ENCODE data around the gene ACADSB.

The ACADSB gene

GRCh38 chr10:123008355-123009104 is at the start of gene ACADSB, which contains the start of gene IKZF5:
TSS of gene ACADSB (plus strand) at chr10:123009006. CDS start at chr10:123009030, 24 bp downstream.
TSS of gene IKZF5 (minus strand) at chr10:123008795. CDS start at chr10:122998625, 10,170 bp downstream.
- peak; percentile 94 for DNase-seq

- DNase-seq, result no peak
Measured at GRCh38 chr10:122962405-122962804, 46.4 kb upstream of the ACADSB start.

DNA sequence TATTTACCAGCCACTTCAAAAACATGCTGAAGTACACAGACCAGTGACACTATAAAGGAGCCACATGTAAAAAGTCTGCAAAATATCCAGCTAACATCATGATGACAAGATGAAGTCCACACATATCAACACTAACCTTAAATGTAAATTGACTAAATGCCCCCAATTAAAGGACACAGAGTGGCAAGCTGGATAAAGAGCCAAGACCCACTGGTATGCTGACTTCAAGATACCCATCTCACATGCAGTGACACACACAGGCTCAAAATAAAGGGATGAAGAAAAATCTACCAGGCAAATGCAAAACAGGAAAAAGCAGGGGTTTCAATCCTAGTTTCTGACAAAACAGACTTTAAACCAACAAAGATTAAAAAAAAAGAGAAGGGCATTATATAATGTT is 41.9 kb upstream of the ACADSB start:
- no peak for DNase-seq

GRCh38 chr10:122968698-122969097 is 40.1 kb upstream of the ACADSB start:
- DNase-seq, result no peak

DNA sequence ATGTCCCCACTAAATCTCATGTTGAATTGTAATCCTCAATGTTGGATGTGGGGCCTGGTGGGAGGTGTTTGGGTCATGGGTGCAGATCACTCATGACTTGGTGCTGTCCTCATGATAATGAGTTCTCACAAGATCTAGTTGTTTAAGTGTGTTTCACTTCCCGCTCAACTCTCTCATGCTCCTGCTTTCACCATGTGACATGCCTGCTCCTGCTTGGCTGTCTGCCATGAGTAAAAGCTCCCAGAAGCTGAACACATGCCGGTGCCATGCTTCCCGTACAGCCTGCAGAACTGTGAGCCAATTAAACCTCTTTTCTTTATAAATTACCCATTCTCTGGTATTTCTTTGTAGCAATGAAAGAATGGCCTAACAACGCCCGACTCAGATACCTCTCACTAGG is 34.8 kb upstream of the ACADSB start:
- DNase-seq, result no peak

DNA sequence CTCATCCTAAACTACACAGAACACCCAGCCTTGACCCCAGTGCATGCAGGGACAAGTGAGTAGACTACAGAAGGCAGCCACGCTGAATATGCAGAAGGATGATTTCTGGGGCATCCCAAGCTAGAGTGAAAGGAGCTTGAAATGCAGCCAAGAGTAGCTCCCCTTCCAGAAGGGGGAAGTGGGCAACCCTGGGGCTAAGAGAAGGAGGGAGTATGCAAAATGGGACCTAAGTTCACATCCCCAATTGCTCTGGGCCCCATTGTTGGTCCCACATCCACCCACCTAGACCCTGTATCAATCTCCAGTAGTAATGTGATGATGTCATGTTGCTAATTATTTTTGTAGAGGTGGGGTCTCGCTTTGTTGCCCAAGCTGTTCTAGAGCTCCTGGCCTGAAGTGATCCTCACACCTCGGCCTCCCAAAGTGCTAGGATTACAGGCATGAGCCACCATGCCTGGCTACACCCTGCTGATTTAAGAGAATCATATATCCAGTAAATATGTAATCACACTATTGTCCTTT is 34.2 kb upstream of the ACADSB start:
- DNase-seq, result no peak

DNA sequence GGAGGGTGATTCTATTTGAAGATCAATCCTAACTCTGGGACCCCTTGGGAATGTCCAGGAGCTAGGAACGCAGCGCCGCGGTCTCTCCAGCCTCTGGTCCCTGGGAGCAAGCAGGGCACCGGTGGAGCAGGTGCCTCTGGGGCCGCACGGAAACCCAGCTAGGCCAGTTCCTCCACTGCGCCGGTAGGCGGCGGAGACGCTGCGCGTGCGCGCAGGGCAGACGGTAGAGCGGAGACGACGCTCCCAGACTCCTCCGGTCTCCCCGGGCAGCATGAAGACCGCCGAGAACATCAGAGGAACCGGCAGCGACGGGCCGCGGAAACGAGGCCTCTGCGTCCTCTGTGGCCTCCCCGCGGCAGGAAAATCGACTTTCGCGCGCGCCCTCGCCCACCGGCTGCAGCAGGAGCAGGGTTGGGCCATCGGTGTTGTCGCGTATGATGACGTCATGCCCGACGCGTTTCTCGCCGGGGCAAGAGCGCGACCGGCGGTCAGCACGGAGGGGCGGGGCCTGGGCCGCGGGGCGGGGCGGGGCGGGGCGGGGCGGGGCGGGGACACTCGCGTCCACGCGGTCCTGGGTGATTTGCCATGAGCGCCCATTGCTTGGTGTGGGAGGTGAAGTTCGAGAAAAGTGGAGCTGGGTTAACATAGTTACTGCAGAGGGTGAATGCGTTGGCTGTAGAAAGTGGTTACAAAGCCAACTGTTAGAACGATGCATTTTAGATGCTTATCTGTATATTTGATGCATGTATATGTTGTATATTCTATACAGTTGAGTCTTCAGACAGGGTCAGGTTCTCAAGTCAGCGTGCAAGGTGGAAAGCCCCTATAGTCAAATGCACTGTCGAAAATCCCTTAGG is 28.4 kb upstream of the ACADSB start, which contains the start of gene PSTK:
Gene PSTK, plus strand, starts transcription at position 193 of the 857 bp plus-strand sequence. Its CDS starts 79 bp downstream, at position 272.
- peak; percentile 92 for DNase-seq

- DNase-seq, result no peak
Measured at GRCh38 chr10:122981066-122981464, 27.7 kb upstream of the ACADSB start.

GRCh38 chr10:122983898-122984297 is 24.9 kb upstream of the ACADSB start:
- no peak for DNase-seq

DNA sequence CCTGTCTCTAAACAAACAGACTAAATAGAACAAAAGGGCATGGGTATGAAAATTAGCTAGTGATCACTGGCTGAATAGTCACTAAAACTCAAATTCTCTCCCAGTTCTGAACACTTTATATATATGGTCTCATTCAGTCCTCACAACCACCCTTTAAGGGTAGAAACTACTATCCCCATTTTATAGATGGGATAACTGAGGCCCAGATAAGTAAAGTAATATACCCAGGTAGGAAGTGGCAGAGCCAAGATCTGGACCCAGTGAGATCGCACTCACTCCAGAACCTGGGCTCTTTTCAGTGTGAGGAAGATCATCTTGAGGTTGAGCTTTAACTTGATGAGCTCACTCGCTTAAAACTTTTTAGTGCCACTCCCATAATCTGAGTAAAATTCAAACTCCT is 24.1 kb upstream of the ACADSB start:
- DNase-seq, result no peak

- no peak for DNase-seq
Measured at GRCh38 chr10:122986335-122986734, 22.5 kb upstream of the ACADSB start.

GRCh38 chr10:122988501-122988900 is 20.3 kb upstream of the ACADSB start:
- no peak for DNase-seq

DNA sequence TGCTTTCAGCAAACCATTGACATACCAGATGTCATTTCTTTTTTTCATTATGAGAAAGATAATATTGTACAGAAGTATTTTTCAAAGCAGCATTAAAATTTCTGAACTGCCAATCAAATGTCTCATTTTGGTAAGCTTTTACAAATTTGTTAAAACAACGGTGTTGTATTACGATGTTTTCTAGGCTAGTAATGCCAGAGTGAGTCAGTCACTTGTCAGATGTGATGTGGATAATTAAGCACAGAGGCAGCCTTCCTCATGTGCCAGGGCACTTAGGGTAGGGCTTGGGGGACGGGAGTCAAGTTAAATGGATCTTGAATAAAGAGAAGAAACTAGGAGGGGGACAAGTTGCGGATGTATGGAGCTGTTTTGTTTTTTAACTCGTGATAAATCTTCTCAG is 18.5 kb upstream of the ACADSB start:
- DNase-seq, result no peak

DNA sequence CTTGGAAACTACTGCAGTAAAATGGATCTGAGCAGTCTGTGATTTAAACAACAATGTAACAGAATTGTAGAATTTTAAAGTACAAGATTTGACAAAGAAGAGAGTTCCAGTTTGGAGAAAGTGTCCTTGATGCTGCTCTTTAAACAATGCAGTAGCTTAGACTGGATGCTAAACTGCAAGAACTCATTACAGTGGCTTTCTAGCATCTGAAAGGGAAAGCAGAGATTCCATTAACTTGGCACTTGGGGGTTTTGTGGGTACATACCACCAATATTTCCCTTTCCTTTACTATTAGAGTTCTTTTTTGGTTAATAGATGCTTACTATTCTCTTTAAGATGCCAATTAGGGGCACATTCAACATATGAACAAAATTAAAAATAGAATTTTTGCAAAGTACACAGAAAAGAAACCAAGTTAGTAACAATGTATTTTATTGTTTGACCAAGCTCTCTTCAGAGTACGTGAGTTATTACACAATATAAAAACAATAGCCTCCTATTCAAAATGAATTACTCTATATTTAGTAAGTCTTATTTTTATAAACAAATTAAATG is 16.7 kb upstream of the ACADSB start:
- DNase-seq, result no peak

GRCh38 chr10:122993797-122994336 is 14.9 kb upstream of the ACADSB start:
- DNase-seq, result no peak

DNA sequence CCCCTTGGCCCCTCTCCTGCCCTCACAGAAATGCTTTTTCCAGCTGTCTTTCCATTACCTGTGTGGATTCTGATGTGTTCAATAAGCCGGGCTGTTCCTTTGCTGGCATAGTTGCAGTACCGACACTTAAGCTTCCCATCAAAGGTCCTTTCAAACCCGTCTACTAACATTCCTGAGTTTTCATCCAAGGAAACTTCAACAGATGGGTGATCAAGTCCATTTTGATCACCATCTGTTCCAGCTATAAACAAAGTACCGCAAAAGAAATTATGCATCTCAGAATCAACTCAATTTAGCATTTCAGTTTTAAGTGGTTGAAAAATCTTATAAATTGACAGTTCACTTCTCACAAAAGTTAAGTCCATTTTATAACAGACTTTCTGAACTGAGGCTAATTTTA is 12.9 kb upstream of the ACADSB start:
- DNase-seq, result no peak

DNA sequence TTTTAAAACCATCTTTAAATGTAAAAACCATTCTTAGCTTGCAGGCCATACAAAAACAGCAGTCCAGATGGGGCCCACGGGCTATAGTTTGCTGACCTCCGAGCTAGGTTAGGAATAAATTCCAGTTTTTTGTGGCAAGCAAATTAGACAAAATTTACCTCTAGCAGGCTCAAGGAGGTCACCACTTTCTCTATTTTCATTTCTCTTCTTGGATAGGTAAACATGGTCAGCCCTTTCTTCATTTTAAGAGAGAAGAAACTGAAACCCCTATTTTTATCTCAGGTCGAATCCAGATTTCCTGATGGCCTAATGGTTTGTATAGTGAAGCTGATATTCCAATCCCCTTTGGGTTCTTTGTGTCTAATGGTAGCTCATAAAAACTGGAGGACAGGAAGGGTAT is 10.9 kb upstream of the ACADSB start:
- no peak for DNase-seq

GRCh38 chr10:122998360-122998917 is 10.4 kb upstream of the ACADSB start:
- no peak for DNase-seq

GRCh38 chr10:122998934-122999333 is 9.9 kb upstream of the ACADSB start:
- no peak for DNase-seq

GRCh38 chr10:122999347-122999746 is 9.5 kb upstream of the ACADSB start:
- DNase-seq, result no peak

DNA sequence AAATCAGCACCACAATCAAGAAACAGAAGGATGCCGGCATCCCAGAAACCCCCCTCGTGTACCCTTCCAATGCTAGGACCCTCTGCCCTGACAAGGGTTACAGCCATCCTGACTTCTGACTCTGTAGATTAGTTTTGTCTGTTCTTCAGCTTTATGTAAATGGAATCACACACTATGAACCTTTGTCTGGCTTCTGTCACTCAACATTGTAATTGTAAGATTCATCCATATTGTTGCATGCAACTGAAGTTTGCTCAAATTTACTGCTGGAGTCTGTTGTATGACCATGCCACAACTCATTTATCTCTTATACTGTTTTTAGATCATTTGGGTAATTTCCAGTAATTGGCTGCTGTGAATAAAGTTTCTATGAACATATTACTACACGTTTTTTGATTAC is 8.7 kb upstream of the ACADSB start:
- DNase-seq, result no peak

- DNase-seq, result no peak
Measured at GRCh38 chr10:123001370-123001769, 7.4 kb upstream of the ACADSB start.

GRCh38 chr10:123004298-123004697 is 4.5 kb upstream of the ACADSB start:
- no peak for DNase-seq
